Heart right ventricle (tissue), 16 donors: ENCODE measurements around the gene HVCN1. TPM values are rescaled to one million over a fixed set of nuclear protein-coding genes. Genes with fewer than 3 reads are reported as not detected.

Source experiments
- ATAC-seq, 8 donors: fragments of 200-7000 bp; cut with Tn5 transposase; one replicate each; pipeline ENCODE4 v1.9.1; 2020; ENCODE audit warnings: mild to moderate bottlenecking in 8 of 8, moderate library complexity in 8 of 8, moderate number of reproducible peaks in 1 of 8
- DNase-seq, 2 donors: peaks; one replicate each; pipeline ENCODE4 v3.0.0-alpha.2; 2020
- H3K27ac ChIP-seq, 10 donors: fragments of 200-600 bp; sonication (generic) in 2 of 10; one replicate each; pipeline versions ENCODE4 v1.5.0 to v1.8.0; 2020 to 2022; ENCODE audit warnings: mild to moderate bottlenecking in 3 of 10
- H3K27me3 ChIP-seq, 7 donors: fragments of 200-600 bp; one replicate each; pipeline ENCODE4 v1.8.0; 2021 to 2022; ENCODE audit warnings: mild to moderate bottlenecking in 2 of 7
- H3K36me3 ChIP-seq, 9 donors: fragments of 200-600 bp; sonication (generic) in 1 of 9; one replicate each; pipeline versions ENCODE4 v1.5.0 to v1.8.0; 2020 to 2022; ENCODE audit warnings: mild to moderate bottlenecking in 2 of 9
- H3K4me1 ChIP-seq, 9 donors: fragments of 200-600 bp; sonication (generic) in 1 of 9; one replicate each; pipeline versions ENCODE4 v1.5.0 to v1.8.0; 2020 to 2022; ENCODE audit warnings: mild to moderate bottlenecking in 4 of 9
- H3K4me3 ChIP-seq, 10 donors: fragments of 200-600 bp; sonication (generic) in 2 of 10; one replicate each; pipeline versions ENCODE4 v1.5.0 to v1.8.0; 2020 to 2022; ENCODE audit warnings: mild to moderate bottlenecking in 7 of 10, moderate library complexity in 2 of 10
- H3K9me3 ChIP-seq, 11 donors: fragments of 200-600 bp in 10 of 11; sonication (generic) in 2 of 11; one replicate each; pipeline versions ENCODE4 v1.5.0 to v1.8.0; 2013 to 2022; ENCODE audit warnings: mild to moderate bottlenecking in 2 of 11, control low read depth in 1 of 11, moderate library complexity in 1 of 11
- CTCF ChIP-seq, 9 donors: fragments of 200-600 bp; sonication (generic) in 2 of 9; IDR thresholded peaks; one replicate each; pipeline versions ENCODE4 v1.5.0 to v1.8.0; 2021 to 2022; ENCODE audit warnings: antibody characterized with exemption in 9 of 9, mild to moderate bottlenecking in 5 of 9, moderate library complexity in 1 of 9
- WGBS, 2 donors: extraction: QIAGEN DNeasy Blood & Tissue Kit; methylation state at CpG; one replicate each; pipeline ENCODE4 v1.1.7; 2013; ENCODE audit warnings: inconsistent platforms in 1 of 2; 5-methylcytosine and 5-hydroxymethylcytosine counted together
- intact Hi-C, 10 donors: fragments of 100-400 bp; cut with DNase I; formaldehyde crosslinking; loops; one replicate each; pipeline versions ENCODE4 v1.11.1 to v1.14.2; 2022
- polyA plus RNA-seq, 2 donors: library from polyadenylated mRNA; stranded (reverse); fragments of 200-250 nt; gene quantifications; one replicate each; pipeline ENCODE4 v1.2.3, GENCODE V29; 2013
- total RNA-seq, 10 donors: library from RNA; stranded (reverse); fragmentation: NEBNext Ultra II Directional in 3 of 10; extraction: Animal tissue kit (Norgen Biotek cat#: 25700) in 3 of 10; gene quantifications; one replicate each; pipeline versions ENCODE4 v1.2.1 to v1.2.4, GENCODE V29; 2021 to 2023
- donor health status: Arrhythmogenic right ventricular cardiomyopathy.
- donor health status: ischemic (EF 13 %, LVEDD 7.1; RV severe dilation, severe dysfunction).
- donor health status: healthy with polysubstance abuse.
- donor health status: DM: no; HTN: yes; CAD: no.
- donor health status: DM: no; HTN: no; CAD: no.
- donor health status: ischemic (EF 25% LVEDD 6.9; RV normal size, moderate dysfunction).
- donor health status: ischemic (EF 25% LVEDD 5.7; RV mildly dilated, moderate dysfunction).
- donor health status: healthy.
- donor health status: DM: yes; HTN: yes; CAD: no.
- donor health status: Ischemic cardiomyopathy.
- donor health status: ischemic (EF 35%, LVEDD 5.7; RV mildly dilated, moderate dysfunction).
- donor health status: nonischemic (EF 11% LVEDD 7.7; RV severe dilation, severe dysfunction).
- donor health status: DM: yes; HTN: yes; CAD: no.
- donor health status: PGD.
- donor health status: ischemic (EF 29% LVEDD 5.4; RV normal size, mild dysfunction).
- donor health status: nonischemic (EF 23%, LVEDD 6.1; RV moderate dilation, normal function).

Gene HVCN1
- total and polyA plus RNA-seq, 12 donors: 5.1 to 74.1 (median 10.9) TPM

- no peak overlapping the region for H3K27ac ChIP-seq
- no peak overlapping the region for H3K4me3 ChIP-seq
- H3K27me3 ChIP-seq: no peaks in the 10 kb centered on the region
- ATAC-seq (no peak), DNase-seq (no peak)
- peaks cover 0 to 7% (median 4%) of the 10 kb centered on the region in 9 donors for H3K4me1 ChIP-seq
- peaks cover 0 to 31% (median 0%) of the 10 kb centered on the region in 9 donors for H3K36me3 ChIP-seq
- 82% methylated on average over 4 of the region's 4 CpGs for WGBS, 2 donors
- TF ChIP-seq CTCF (IDR thresholded peaks at IDR 0.05): no peak
- no peaks in the 10 kb centered on the region for H3K9me3 ChIP-seq
- intact Hi-C loops: loop anchor here in 8 of 10 donors (10.0 kb wide), 3 partner anchors 75 to 265 kb away; no protein-coding TSS in a partner anchor
Measured at GRCh38 chr12:110619534-110619953, 69.4 kb downstream of the HVCN1 start.

DNA sequence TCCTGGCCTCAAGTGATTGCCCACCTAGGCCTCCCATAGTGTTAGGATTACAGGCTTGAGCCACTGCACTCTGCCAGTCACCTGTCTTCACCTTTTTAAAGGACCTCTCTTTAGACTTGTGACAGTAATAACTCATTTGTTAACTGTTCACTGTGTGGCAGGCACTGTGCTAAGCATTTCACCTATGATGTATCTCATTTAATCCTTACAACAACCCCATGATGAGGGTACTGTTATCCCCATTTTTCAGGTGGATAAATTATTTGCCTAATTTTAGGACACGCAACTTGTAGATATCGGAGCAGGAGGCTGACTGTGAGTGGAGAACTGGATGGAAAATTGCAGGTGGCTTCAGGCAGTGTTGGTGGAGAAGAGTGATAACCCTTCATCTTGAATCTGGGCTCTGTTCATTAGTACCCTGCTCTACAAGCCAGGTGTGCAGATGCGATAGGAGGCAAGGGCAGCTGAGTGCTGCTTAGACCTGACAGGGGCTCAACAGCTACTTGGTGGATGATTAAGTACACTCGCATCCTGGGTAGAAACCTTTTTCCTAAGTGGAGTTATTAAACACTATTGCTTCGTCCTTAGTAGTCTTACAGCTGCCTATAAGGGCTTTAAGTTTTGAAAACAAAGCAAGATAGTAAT, 72.3 kb downstream of the HVCN1 start:
- Histone ChIP-seq H3K4me1 (peaks cover 0 to 19% (median 7%) of the 10 kb centered on the region in 9 donors), H3K27ac (no peak overlapping the region), H3K27me3 (no peaks in the 10 kb centered on the region), H3K36me3 (peaks cover 0 to 13% (median 0%) of the 10 kb centered on the region in 9 donors), H3K9me3 (no peaks in the 10 kb centered on the region), H3K4me3 (no peak overlapping the region)
- WGBS, 2 donors: 86 to 96% methylated on average over 5 of the region's 5 CpGs
- DNase-seq: no peak
- ATAC-seq: no peak
- intact Hi-C loops: loop anchor here in 8 of 10 donors (10.0 kb wide), 3 partner anchors 78 to 268 kb away; no protein-coding TSS in a partner anchor
- TF ChIP-seq CTCF (IDR thresholded peaks at IDR 0.05): no peak

DNA sequence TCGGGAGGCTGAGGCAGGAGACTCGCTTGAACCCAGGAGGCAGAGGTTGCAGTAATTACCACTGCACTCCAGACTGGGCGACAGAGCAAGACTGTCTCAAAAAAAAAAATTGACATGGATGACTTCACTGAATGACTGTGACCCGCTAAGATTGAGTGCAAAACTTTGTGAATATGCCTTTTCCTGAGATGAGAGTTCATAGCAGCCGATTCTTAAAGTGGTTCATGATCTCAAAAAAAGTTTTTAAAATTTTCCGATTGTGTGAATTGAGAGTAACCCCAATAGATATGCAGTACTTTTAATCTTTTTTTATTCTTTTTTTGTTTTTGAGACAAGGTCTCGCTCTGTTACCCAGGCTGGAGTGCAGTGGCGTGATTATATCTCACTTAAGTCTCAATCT, 73.7 kb downstream of the HVCN1 start:
- Histone ChIP-seq H3K4me3 (no peak overlapping the region), H3K9me3 (no peaks in the 10 kb centered on the region), H3K27ac (no peak overlapping the region), H3K4me1 (peaks cover 0 to 19% (median 7%) of the 10 kb centered on the region in 9 donors), H3K36me3 (peaks cover 0 to 11% (median 0%) of the 10 kb centered on the region in 9 donors), H3K27me3 (no peaks in the 10 kb centered on the region)
- ATAC-seq: no peak
- DNase-seq: no peak
- 91 to 95% methylated on average over 8 of the region's 8 CpGs for WGBS, 2 donors
- intact Hi-C loops: loop anchor here in 8 of 10 donors (10.0 kb wide), 3 partner anchors 80 to 270 kb away; no protein-coding TSS in a partner anchor
- TF ChIP-seq CTCF (IDR thresholded peaks at IDR 0.05): no peak

DNA sequence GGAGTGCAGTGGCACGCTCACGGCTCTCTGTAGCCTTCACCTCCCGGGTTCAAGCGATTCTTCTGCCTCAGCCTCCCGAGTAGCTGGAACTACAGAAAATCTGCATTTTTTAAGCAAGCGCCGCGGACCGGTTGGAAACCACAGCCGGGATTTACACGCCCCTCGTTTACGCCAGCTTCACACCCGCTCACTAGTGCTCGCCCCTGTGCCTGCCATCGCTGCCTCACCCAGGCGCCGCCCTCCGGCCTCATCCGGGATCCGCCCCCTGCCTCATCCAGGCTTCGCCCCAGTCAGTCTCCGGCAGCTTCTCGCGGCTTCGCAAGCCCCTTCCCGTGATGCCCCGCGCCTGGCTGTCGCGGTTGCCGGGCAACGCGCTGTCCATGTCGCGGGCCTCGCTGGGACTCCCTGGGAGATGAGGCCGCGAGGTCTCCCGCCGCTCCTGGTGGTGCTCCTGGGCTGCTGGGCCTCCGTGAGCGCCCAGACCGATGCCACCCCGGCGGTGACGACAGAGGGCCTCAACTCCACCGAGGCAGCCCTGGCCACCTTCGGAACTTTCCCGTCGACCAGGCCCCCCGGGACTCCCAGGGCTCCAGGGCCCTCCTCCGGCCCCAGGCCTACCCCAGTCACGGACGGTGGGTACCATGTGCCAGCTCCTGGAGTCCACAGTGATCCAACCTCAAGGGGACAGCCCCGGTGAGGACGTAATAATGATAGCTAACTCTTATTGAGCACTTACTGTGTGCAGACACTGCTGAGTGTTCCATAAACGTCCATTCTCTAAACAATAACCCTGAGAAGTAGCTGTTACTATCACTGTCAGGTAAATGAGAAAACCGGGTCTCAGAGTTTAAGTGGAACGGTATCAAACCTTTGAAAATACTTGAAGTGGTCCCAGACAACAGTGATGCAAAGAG, 74.9 kb downstream of the HVCN1 start, which contains the start of gene TCTN1:
TCTN1 (plus strand) TSS at position 359 of the 914 bp plus-strand sequence; CDS start at position 413, 54 bp downstream.
- Histone ChIP-seq H3K27ac (peak within 1 kb of the TSS in 9 of 10 donors; percentile 52 to 88 (median 76)), H3K27me3 (no peaks in the 10 kb centered on the region), H3K4me1 (peaks cover 0 to 19% (median 7%) of the 10 kb centered on the region in 9 donors), H3K4me3 (peak within 1 kb of the TSS; percentile 50 to 86 (median 72)), H3K9me3 (no peaks in the 10 kb centered on the region), H3K36me3 (peaks cover 0 to 11% (median 0%) of the 10 kb centered on the region in 9 donors)
- DNase-seq (peak; percentile 97 to 98), ATAC-seq (peak; percentile 98 to 100 (median 99))
- peak in 4 of 9 donors; percentile 9 to 33 (median 23) for TF ChIP-seq CTCF (IDR thresholded peaks at IDR 0.05)
- intact Hi-C loops: loop anchor here (5.0 to 10.0 kb wide), 7 partner anchors 78 to 273 kb away; no protein-coding TSS in a partner anchor
- 2 to 3% methylated on average over 57 to 60 of the region's 60 CpGs for WGBS, 2 donors
